ENCODE measurements around the gene TCEAL5.

DNA sequence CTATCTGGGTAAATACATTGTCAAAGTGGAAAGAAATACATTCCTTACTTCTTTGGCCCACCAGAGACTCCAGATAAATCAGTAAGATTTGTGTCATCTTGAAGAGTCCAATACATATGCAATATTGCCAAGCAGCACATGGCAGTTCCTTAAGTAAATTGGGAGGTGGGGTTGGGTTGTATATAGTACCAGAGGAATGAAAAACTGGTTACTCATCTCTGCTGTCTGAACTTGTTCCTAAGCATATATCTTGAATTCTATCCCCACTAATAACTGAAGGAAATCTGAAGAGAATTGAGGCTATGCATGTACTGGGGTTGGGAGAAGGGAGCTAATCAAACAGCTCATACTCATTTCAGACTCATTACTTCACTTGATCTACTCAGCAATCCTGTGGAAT lies 36.4 kb downstream of the TCEAL5 start:
- no peak for TF ChIP-seq CTCF (IDR thresholded peaks at IDR 0.05; ENCODE audit: insufficient read depth, low read length)
- no peak for TF ChIP-seq REST (IDR thresholded peaks at IDR 0.05; ENCODE audit: insufficient replicate concordance, low read depth)
- TF ChIP-seq POLR2AphosphoS5 (IDR thresholded peaks at IDR 0.05; ENCODE audit: low read depth): no peak
